HCT116 (cell line): Measurements from ENCODE around the gene DPY19L2.
"Not testable (repeated sequence)": the region's sequence is repeated elsewhere in the genome, so short reads cannot be mapped to it uniquely, and the experiment has no call there.

ENCODE experiments used
- EZH2 ChIP-seq: fragments of 200-600 bp; sonication (generic); IDR thresholded peaks from 2 replicates; pipeline ENCODE4 v1.6.1; 2017; ENCODE audit warnings: antibody characterized with exemption, mixed run types
- JUND ChIP-seq: IDR thresholded peaks from 2 replicates; pipeline ENCODE4 v1.6.1; 2012
- POLR2A ChIP-seq: IDR thresholded peaks from 2 replicates; pipeline ENCODE4 v1.7.0; 2011; ENCODE audit warnings: borderline replicate concordance; ENCODE audit not compliant: insufficient read depth, insufficient read length; ENCODE audit errors: extremely low read depth
- SP1 ChIP-seq: IDR thresholded peaks from 2 replicates; pipeline ENCODE4 v1.6.1; 2012; ENCODE audit warnings: low read depth
- ZNF274 ChIP-seq: fragments of 200-500 bp; sonication (Bioruptor generic); IDR thresholded peaks from 2 replicates; pipeline ENCODE4 v1.6.1; 2014; ENCODE audit warnings: mild to moderate bottlenecking, low read depth, low read length, inconsistent platforms
- TF ChIP-seq, protein P1 (sequence below), 3 experiments: fragments of 200-600 bp in 1 of 3; sonication (generic) in 1 of 3; IDR thresholded peaks in 2 of 3; conservative IDR thresholded peaks in 1 of 3; 2 replicates each; pipeline ENCODE4 v1.5.1; 2012 to 2017; ENCODE audit warnings: low read depth in 2 of 3, low read length in 2 of 3, antibody characterized with exemption in 1 of 3, borderline replicate concordance in 1 of 3, control low read depth in 1 of 3, mild to moderate bottlenecking in 1 of 3, mixed read lengths in 1 of 3, mixed run types in 1 of 3, moderate library complexity in 1 of 3; ENCODE audit not compliant: insufficient read depth in 1 of 3

DNA sequence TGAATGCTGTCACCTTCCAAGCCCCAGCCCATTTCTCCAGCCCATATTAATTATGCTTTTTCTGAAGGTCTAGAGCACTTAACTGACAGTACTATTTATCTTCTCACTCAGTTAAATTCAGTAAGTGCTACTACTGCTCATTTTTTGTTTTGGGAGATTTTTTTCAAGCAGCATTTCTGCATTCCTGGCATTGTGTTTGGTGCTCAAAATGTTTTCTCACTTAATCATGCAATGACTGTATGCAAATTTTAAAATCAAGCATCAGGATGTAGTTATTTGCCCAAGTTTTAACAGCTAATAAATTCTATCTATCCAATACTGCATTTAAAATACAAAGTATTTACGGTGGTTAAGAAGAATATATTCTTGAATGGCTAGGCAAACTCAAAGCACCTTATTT is 1.6 kb upstream of the DPY19L2 start:
- not testable (repeated sequence) for TF ChIP-seq POLR2A, EZH2, SP1, ZNF274, JUND
- TF ChIP-seq, protein P1, sequence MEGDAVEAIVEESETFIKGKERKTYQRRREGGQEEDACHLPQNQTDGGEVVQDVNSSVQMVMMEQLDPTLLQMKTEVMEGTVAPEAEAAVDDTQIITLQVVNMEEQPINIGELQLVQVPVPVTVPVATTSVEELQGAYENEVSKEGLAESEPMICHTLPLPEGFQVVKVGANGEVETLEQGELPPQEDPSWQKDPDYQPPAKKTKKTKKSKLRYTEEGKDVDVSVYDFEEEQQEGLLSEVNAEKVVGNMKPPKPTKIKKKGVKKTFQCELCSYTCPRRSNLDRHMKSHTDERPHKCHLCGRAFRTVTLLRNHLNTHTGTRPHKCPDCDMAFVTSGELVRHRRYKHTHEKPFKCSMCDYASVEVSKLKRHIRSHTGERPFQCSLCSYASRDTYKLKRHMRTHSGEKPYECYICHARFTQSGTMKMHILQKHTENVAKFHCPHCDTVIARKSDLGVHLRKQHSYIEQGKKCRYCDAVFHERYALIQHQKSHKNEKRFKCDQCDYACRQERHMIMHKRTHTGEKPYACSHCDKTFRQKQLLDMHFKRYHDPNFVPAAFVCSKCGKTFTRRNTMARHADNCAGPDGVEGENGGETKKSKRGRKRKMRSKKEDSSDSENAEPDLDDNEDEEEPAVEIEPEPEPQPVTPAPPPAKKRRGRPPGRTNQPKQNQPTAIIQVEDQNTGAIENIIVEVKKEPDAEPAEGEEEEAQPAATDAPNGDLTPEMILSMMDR (IDR thresholded peaks at IDR 0.05 in 2 of 3, conservative IDR thresholded peaks at IDR 0.05 in 1 of 3; ENCODE audit: borderline replicate concordance in 1 of 3, insufficient read depth in 1 of 3, low read depth in 2 of 3, low read length in 2 of 3), result not testable (repeated sequence)
